Activated CD4-positive, alpha-beta T cell treated with anti-CD3 and anti-CD28 coated beads, Interleukin-2, amount 50 U/mL, for 48 hours (primary cell): ENCODE results near the gene SLC9C1.

Experiments
- DNase-seq, 2 experiments: peaks; one replicate each; pipeline ENCODE4 v3.0.0-alpha.2; 2020

The SLC9C1 gene

GRCh38 chr3:112104774-112105173 is 189.2 kb downstream of the SLC9C1 start:
- no peak for DNase-seq

- DNase-seq, result no peak
Measured at GRCh38 chr3:112101916-112102315, 192.1 kb downstream of the SLC9C1 start.

- DNase-seq, result peak in 1 of 2 experiments; percentile 30
Measured at GRCh38 chr3:112097378-112097777, 196.6 kb downstream of the SLC9C1 start.

GRCh38 chr3:112096176-112096575 is 197.8 kb downstream of the SLC9C1 start:
- DNase-seq, result no peak

- no peak for DNase-seq
Measured at GRCh38 chr3:112095731-112096130, 198.3 kb downstream of the SLC9C1 start.

GRCh38 chr3:112093180-112093522 is 200.9 kb downstream of the SLC9C1 start:
- DNase-seq, result no peak

- DNase-seq, result no peak
Measured at GRCh38 chr3:112092496-112093179, 201.4 kb downstream of the SLC9C1 start.

GRCh38 chr3:112090887-112091586 is 203.0 kb downstream of the SLC9C1 start:
- no peak for DNase-seq
